Glutamatergic neuron (in vitro differentiated cells): ENCODE data around the gene FRAT1. TPM values are rescaled to one million over a fixed set of nuclear protein-coding genes. Genes with fewer than 3 reads are reported as not detected.
"Not testable (repeated sequence)": the region's sequence is repeated elsewhere in the genome, so short reads cannot be mapped to it uniquely, and the experiment has no call there.

Source experiments
- DNase-seq: peaks from one replicate; pipeline ENCODE4 v3.0.0; 2022
- H3K27ac Mint-ChIP-seq: one replicate; pipeline ENCODE4 v1.8.0; 2020; ENCODE audit warnings: mild to moderate bottlenecking, mixed read lengths, inconsistent platforms; ENCODE audit not compliant: unreplicated experiment
- H3K27me3 Mint-ChIP-seq: one replicate; pipeline ENCODE4 v1.8.0; 2020; ENCODE audit warnings: mild to moderate bottlenecking, moderate library complexity, mixed read lengths, inconsistent platforms; ENCODE audit not compliant: unreplicated experiment
- H3K36me3 Mint-ChIP-seq: one replicate; pipeline ENCODE4 v1.8.0; 2020; ENCODE audit warnings: mild to moderate bottlenecking, mixed read lengths, inconsistent platforms; ENCODE audit not compliant: unreplicated experiment
- H3K4me1 Mint-ChIP-seq: one replicate; pipeline ENCODE4 v1.8.0; 2020; ENCODE audit warnings: mild to moderate bottlenecking, low read depth, mixed read lengths, inconsistent platforms; ENCODE audit not compliant: unreplicated experiment
- H3K4me3 Mint-ChIP-seq: one replicate; pipeline ENCODE4 v1.8.0; 2020; ENCODE audit warnings: mild to moderate bottlenecking, mixed read lengths, inconsistent platforms; ENCODE audit not compliant: unreplicated experiment
- H3K9me3 Mint-ChIP-seq: one replicate; pipeline ENCODE4 v1.8.0; 2020; ENCODE audit warnings: mild to moderate bottlenecking, moderate library complexity, mixed read lengths, inconsistent platforms; ENCODE audit not compliant: unreplicated experiment
- total RNA-seq: library from RNA; stranded (reverse); fragmentation: NEBNext Ultra II Directional; extraction: Animal tissue kit (Norgen Biotek cat#: 25700); gene quantifications from one replicate; pipeline ENCODE4 v1.2.1, GENCODE V29; 2021; ENCODE audit not compliant: unreplicated experiment
- TF ChIP-seq, protein P1 (sequence below): fragments of 200-600 bp; sonication (generic); IDR thresholded peaks from one replicate; pipeline ENCODE4 v1.5.0; 2021; ENCODE audit not compliant: partially characterized antibody, unreplicated experiment

Gene FRAT1
- total RNA-seq, 1 donor from 2014 or later: 10.0 TPM

- Mint-ChIP-seq H3K4me3 (no peak overlapping the region), H3K27ac (no peak overlapping the region)
- DNase-seq: no peak
Measured at GRCh38 chr10:97278491-97278989, 40.5 kb upstream of the FRAT1 start.

GRCh38 chr10:97279121-97279815 is 39.8 kb upstream of the FRAT1 start:
- no peaks in the 10 kb centered on the region for H3K27me3 Mint-ChIP-seq
- H3K9me3 Mint-ChIP-seq: no peaks in the 10 kb centered on the region
- peaks cover 12% of the 10 kb centered on the region for H3K4me1 Mint-ChIP-seq
- H3K4me3 Mint-ChIP-seq: no peak overlapping the region
- DNase-seq: no peak
- TF ChIP-seq, protein P1, sequence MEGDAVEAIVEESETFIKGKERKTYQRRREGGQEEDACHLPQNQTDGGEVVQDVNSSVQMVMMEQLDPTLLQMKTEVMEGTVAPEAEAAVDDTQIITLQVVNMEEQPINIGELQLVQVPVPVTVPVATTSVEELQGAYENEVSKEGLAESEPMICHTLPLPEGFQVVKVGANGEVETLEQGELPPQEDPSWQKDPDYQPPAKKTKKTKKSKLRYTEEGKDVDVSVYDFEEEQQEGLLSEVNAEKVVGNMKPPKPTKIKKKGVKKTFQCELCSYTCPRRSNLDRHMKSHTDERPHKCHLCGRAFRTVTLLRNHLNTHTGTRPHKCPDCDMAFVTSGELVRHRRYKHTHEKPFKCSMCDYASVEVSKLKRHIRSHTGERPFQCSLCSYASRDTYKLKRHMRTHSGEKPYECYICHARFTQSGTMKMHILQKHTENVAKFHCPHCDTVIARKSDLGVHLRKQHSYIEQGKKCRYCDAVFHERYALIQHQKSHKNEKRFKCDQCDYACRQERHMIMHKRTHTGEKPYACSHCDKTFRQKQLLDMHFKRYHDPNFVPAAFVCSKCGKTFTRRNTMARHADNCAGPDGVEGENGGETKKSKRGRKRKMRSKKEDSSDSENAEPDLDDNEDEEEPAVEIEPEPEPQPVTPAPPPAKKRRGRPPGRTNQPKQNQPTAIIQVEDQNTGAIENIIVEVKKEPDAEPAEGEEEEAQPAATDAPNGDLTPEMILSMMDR: no peak
- H3K36me3 Mint-ChIP-seq: no peaks in the 10 kb centered on the region
- H3K27ac Mint-ChIP-seq: no peak overlapping the region

More at GRCh38 chr10:97278491-97278989, 40.5 kb upstream of the FRAT1 start:
- Mint-ChIP-seq H3K36me3 (no peaks in the 10 kb centered on the region), H3K27me3 (no peaks in the 10 kb centered on the region), H3K9me3 (no peaks in the 10 kb centered on the region), H3K4me1 (peaks cover 12% of the 10 kb centered on the region)
- TF ChIP-seq, protein P1: peak; percentile 75

- Mint-ChIP-seq H3K4me1 (peaks cover 12% of the 10 kb centered on the region), H3K9me3 (no peaks in the 10 kb centered on the region), H3K4me3 (no peak overlapping the region), H3K36me3 (no peaks in the 10 kb centered on the region), H3K27ac (no peak overlapping the region), H3K27me3 (no peaks in the 10 kb centered on the region)
- TF ChIP-seq, protein P1: no peak
- no peak for DNase-seq
Measured at GRCh38 chr10:97280783-97281182, 38.3 kb upstream of the FRAT1 start.

DNA sequence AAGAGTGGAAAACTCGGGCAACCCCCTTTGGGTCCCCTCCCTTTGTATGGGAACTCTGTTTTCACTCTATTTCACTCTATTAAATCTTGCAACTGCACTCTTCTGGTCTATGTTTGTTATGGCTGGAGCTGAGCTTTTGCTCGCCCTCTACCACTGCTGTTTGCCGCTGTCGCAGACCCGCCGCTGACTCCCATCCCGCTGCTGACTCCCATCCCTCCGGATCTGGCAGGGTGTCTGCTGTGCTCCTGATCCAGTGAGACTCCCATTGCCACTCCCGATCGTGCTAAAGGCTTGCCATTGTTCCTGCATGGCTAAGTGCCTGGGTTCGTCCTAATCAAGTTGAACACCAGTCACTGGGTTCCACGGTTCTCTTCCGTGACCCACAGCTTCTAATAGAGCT is 29.0 kb upstream of the FRAT1 start:
- not testable (repeated sequence) for H3K9me3 Mint-ChIP-seq, DNase-seq, H3K27me3 Mint-ChIP-seq, H3K4me3 Mint-ChIP-seq, H3K4me1 Mint-ChIP-seq, H3K36me3 Mint-ChIP-seq
- H3K27ac Mint-ChIP-seq: peak overlapping the region; percentile 1

- H3K9me3 Mint-ChIP-seq, H3K4me1 Mint-ChIP-seq, DNase-seq, H3K27me3 Mint-ChIP-seq, H3K36me3 Mint-ChIP-seq: not testable (repeated sequence)
- peak overlapping the region; percentile 62 for H3K27ac Mint-ChIP-seq
- peak overlapping the region; percentile 93 for H3K4me3 Mint-ChIP-seq
Measured at GRCh38 chr10:97290576-97291356, 28.3 kb upstream of the FRAT1 start.
